GM12878 (cell line): ENCODE results near the gene CCDC6. TPM values are rescaled to one million over a fixed set of nuclear protein-coding genes. Genes with fewer than 3 reads are reported as not detected.

Source experiments
- ATAC-seq: fragments of 200-7000 bp; cut with Tn5 transposase; 3 replicates; pipeline ENCODE4 v1.9.1; 2020; ENCODE audit warnings: mild to moderate bottlenecking, moderate library complexity
- BruUV-seq: library from RNA; stranded (reverse); fragments of 400-500 nt; replicated peaks from 2 replicates; lab custom pipeline; 2021; lab: Mats Ljungman, UMichigan
- CTCF ChIA-PET: fragments of 300-600 bp; sonication (Branson Sonifier 250); formaldehyde crosslinking; extraction: SDS; loops from one replicate; lab custom pipeline; 2021; ENCODE audit warnings: inconsistent platforms; lab: Yijun Ruan, JAX
- POLR2A ChIA-PET: fragments of 350-600 bp; formaldehyde crosslinking; extraction: SDS; loops from one replicate; lab custom pipeline; 2021; ENCODE audit warnings: inconsistent platforms; lab: Charles Lee
- RAD21 ChIA-PET: fragments of 300-600 bp; sonication (Branson Sonifier 250); formaldehyde crosslinking; loops from one replicate; lab custom pipeline; 2023; ENCODE audit warnings: antibody characterized with exemption; ENCODE audit not compliant: unreplicated experiment; lab: Charles Lee
- SMC1A ChIA-PET: fragments of 300-600 bp; sonication (Branson Sonifier 250); formaldehyde crosslinking; loops from one replicate; lab custom pipeline; 2023; ENCODE audit not compliant: unreplicated experiment, uncharacterized antibody; lab: Charles Lee
- DNase-seq: peaks from one replicate; pipeline ENCODE4 v3.0.0-alpha.2; 2011; ENCODE audit warnings: low read depth, low spot score
- FAIRE-seq: peaks from 3 replicates; lab custom pipeline; 2011; peaks lifted over from hg19 to GRCh38; lab: Jason Lieb, UNC
- H2AFZ ChIP-seq: 2 replicates; pipeline ENCODE4 v1.6.0; 2011; ENCODE audit warnings: low read depth, low read length, control low read depth; ENCODE audit not compliant: control insufficient read depth
- H3K27ac ChIP-seq: 2 replicates; pipeline ENCODE4 v1.5.1; 2011; ENCODE audit warnings: control low read depth; ENCODE audit not compliant: control insufficient read depth, insufficient read depth
- H3K27me3 ChIP-seq, 2 experiments: replicated peaks in 1 of 2; 2 replicates each; pipeline versions ENCODE4 v1.6.0 to v1.6.1; 2011; ENCODE audit warnings: low read length in 1 of 2; ENCODE audit not compliant: control insufficient read depth in 2 of 2, insufficient read depth in 2 of 2
- H3K36me3 ChIP-seq, 2 experiments: 2 replicates each; pipeline ENCODE4 v1.5.1; 2011; ENCODE audit warnings: low read length in 1 of 2; ENCODE audit not compliant: control insufficient read depth in 2 of 2, insufficient read depth in 2 of 2
- H3K4me1 ChIP-seq: 2 replicates; pipeline ENCODE4 v1.6.1; 2011; ENCODE audit warnings: mild to moderate bottlenecking, low read length, moderate library complexity, mixed read lengths; ENCODE audit not compliant: control insufficient read depth, insufficient read depth
- H3K4me2 ChIP-seq: 2 replicates; pipeline ENCODE4 v1.6.0; 2011; ENCODE audit warnings: control low read depth; ENCODE audit not compliant: control insufficient read depth, insufficient read depth
- H3K4me3 ChIP-seq: fragments of 200-600 bp; sonication (generic); 2 replicates; pipeline ENCODE4 v1.5.1; 2016
- H3K79me2 ChIP-seq: 2 replicates; pipeline ENCODE4 v1.6.0; 2011; ENCODE audit warnings: low read length; ENCODE audit not compliant: control insufficient read depth, insufficient read depth
- H3K9ac ChIP-seq: 2 replicates; pipeline ENCODE4 v1.8.0; 2011; ENCODE audit warnings: low read length, control low read depth, mixed read lengths; ENCODE audit not compliant: control insufficient read depth, insufficient read depth
- H3K9me3 ChIP-seq: replicated peaks from 3 replicates; pipeline ENCODE4 v1.5.1; 2011; ENCODE audit warnings: mild to moderate bottlenecking, low read length; ENCODE audit not compliant: control insufficient read depth, insufficient read depth
- H4K20me1 ChIP-seq: 2 replicates; pipeline ENCODE4 v1.6.0; 2011; ENCODE audit not compliant: control insufficient read depth, insufficient read depth
- CHD1 ChIP-seq: IDR thresholded peaks from 2 replicates; pipeline ENCODE4 v1.6.1; 2012; ENCODE audit warnings: low read depth, low read length, improper control_type of control experiment
- ETV6 ChIP-seq, 2 experiments: fragments of 450-650 bp in 1 of 2; IDR thresholded peaks in 1 of 2; conservative IDR thresholded peaks in 1 of 2; 2 replicates each; pipeline ENCODE4 v1.6.1; 2014; ENCODE audit warnings: antibody characterized with exemption in 1 of 2, borderline replicate concordance in 1 of 2, low read depth in 1 of 2, mild to moderate bottlenecking in 1 of 2, moderate library complexity in 1 of 2
- FOS ChIP-seq: IDR thresholded peaks from 3 replicates; pipeline ENCODE4 v1.6.1; 2011; ENCODE audit warnings: borderline replicate concordance; ENCODE audit not compliant: insufficient read length; ENCODE audit errors: extremely low read depth
- MTA3 ChIP-seq: IDR thresholded peaks from 2 replicates; pipeline ENCODE4 v1.6.1; 2012; ENCODE audit warnings: low read length, inconsistent platforms, borderline replicate concordance
- NBN ChIP-seq: fragments of 450-650 bp; IDR thresholded peaks from 2 replicates; pipeline ENCODE4 v1.6.1; 2016
- SRF ChIP-seq, 2 experiments: IDR thresholded peaks; 2 replicates each; pipeline ENCODE4 v1.6.1; 2011; ENCODE audit warnings: low read depth in 2 of 2, low read length in 2 of 2, mild to moderate bottlenecking in 1 of 2, moderate library complexity in 1 of 2
- TAF1 ChIP-seq: IDR thresholded peaks from 2 replicates; pipeline ENCODE4 v1.6.1; 2011; ENCODE audit warnings: mild to moderate bottlenecking, low read depth, low read length, borderline replicate concordance
- ZNF274 ChIP-seq: IDR thresholded peaks from one replicate; pipeline ENCODE4 v1.8.0; 2011; ENCODE audit not compliant: insufficient read length, insufficient read depth
- ZNF384 ChIP-seq: IDR thresholded peaks from 2 replicates; pipeline ENCODE4 v1.6.1; 2012; ENCODE audit warnings: low read depth, mild to moderate bottlenecking, low read length, improper control_type of control experiment, borderline replicate concordance
- ZSCAN29 ChIP-seq: fragments of 450-650 bp; IDR thresholded peaks from 2 replicates; pipeline ENCODE4 v1.6.1; 2017; ENCODE audit warnings: mild to moderate bottlenecking, moderate library complexity
- WGBS: methylation state at CpG from one replicate; pipeline ENCODE4 v1.1.6; 2016; ENCODE audit warnings: low lambda C conversion rate; ENCODE audit not compliant: insufficient replicate concordance, insufficient coverage; ENCODE audit errors: missing lambda C conversion rate; 5-methylcytosine and 5-hydroxymethylcytosine counted together
- in situ Hi-C: fragments of 300-500 bp; cut with MboI; formaldehyde crosslinking; loops from 9 replicates; pipeline ENCODE4 v1.14.3; 2018; ENCODE audit warnings: mixed read lengths
- intact Hi-C: fragments of 100-400 bp; cut with micrococcal nuclease; formaldehyde crosslinking; loops from one replicate; pipeline ENCODE4 v1.14.2; 2022; ENCODE audit not compliant: unreplicated experiment
- polyA plus RNA-seq, 11 experiments: library from polyadenylated mRNA; depleted of rRNA in 4 of 11; unstranded in 6 of 11; stranded (reverse) in 5 of 11; fragments of >200 nt; fragmentation: Nextera tagmentation in 4 of 11; fragmentation: Illumina TruSeq in 1 of 11; extraction: Ambion mirVana in 4 of 11; extraction: Trizol in 1 of 11; gene quantifications; 1 replicate in 1 of 11; 2 replicates in 10 of 11; pipeline versions ENCODE4 v1.2.1 to v1.2.3, GENCODE V29; 2011 to 2016; ENCODE audit warnings: inconsistent platforms in 2 of 11, missing spikeins in 2 of 11, low read depth in 1 of 11
- total RNA-seq, 4 experiments: library from RNA; depleted of rRNA in 3 of 4; stranded (reverse); fragments of >200 nt in 3 of 4; fragmentation: Illumina TruSeq in 1 of 4; extraction: Trizol in 1 of 4; gene quantifications; 2 replicates each; pipeline versions ENCODE4 v1.2.1 to v1.2.3, GENCODE V29; 2013 to 2021
- TF ChIP-seq, protein P1 (sequence below): fragments of 150-350 bp; IDR thresholded peaks from 2 replicates; pipeline ENCODE4 v1.6.1; 2016; ENCODE audit warnings: low read depth, low read length

The CCDC6 gene
- total and polyA plus RNA-seq, 10 of the 15 experiments (the other 5 are each of a cell fraction or from before 2014, with no cell fraction given), result 11.8 to 46.2 (median 26.7) TPM

DNA sequence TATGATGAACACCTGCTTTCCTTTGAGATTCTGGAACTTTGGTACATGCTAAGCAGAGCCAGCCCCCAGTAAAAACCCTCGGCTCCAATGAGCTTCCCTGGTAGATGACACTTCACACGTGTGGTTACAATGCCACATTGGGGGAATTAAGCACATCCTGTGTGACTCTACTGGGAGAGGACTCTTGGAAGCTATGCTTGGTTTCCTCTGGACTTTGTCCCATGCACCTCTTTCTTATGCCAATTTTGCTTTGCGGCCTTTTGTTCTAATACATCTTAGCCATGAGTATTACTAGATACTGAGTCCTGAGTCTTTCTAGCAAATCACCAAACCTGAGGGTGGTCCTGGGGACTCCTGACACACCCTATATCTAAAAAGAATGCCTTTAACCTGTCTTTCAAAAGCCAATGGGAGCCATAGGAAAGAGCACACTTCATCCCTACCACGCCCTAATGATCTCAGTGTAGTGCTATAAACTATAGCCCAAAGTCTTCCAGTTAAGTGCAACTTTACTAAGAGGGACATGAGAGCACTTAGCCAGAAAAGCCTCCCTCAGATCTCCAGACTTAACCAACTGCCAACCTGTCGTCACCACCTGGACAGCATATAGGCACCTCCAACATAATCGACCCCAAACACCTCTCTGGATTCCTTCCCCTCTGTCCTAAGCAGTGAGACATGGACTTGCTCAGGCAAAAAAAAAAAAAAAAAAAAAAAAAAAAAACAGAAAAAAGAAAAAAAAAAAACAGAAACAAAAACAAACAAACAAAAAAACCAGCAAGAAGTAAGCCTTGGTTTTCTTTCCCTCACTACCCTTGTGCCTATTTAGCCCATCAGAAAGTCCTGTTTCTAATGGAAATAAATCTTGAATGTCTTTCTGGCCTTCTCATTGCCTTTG lies 37.4 kb downstream of the CCDC6 start:
- ChIA-PET POLR2A (no interaction called here), SMC1A (interaction anchor here (0.8 to 6.7 kb wide), 5 partner anchors 9 to 162 kb away, joined by 3 to 143 read pairs (median 4); partner anchors contain the start of gene CCDC6), CTCF (interaction anchor here (1.3 to 6.8 kb wide), 3 partner anchors 34 to 38 kb away, joined by 5 to 181 read pairs (median 14); partner anchors contain the start of gene CCDC6), RAD21 (interaction anchor here (0.9 to 7.0 kb wide), 3 partner anchors 37 to 163 kb away, joined by 3 to 140 read pairs (median 4); partner anchors contain the start of gene CCDC6)
- DNase-seq, result no peak
- ATAC-seq, result no peak
- no peak overlapping the region for H3K9ac ChIP-seq
- H4K20me1 ChIP-seq, result no peaks in the 10 kb centered on the region; the same call in 1 of the 2 replicates
- in situ Hi-C loops (no loop called here), intact Hi-C loops (no loop called here)
- no TSS peak for BruUV-seq
- no peak overlapping the region for H3K4me3 ChIP-seq
- no peak overlapping the region for H3K27ac ChIP-seq
- 0 out of 2 replicates have a peak, but pooled peaks have one; percentile 10 for TF ChIP-seq ZNF384
- TF ChIP-seq ZNF274, result no peak
- H3K79me2 ChIP-seq, result peaks cover 45% of the 10 kb centered on the region
- peaks cover 10% of the 10 kb centered on the region for H3K4me1 ChIP-seq
- no peaks in the 10 kb centered on the region for H3K9me3 ChIP-seq
- H3K36me3 ChIP-seq, result 0 out of 4 replicates have a peak, but pooled peaks cover 0 to 4% of the 10 kb centered on the region in 2 experiments
- H2AFZ ChIP-seq, result no peak overlapping the region
- no peak overlapping the region for H3K4me2 ChIP-seq
- FAIRE-seq, result no peak
- no peaks in the 10 kb centered on the region for H3K27me3 ChIP-seq
- WGBS, result 93% methylated on average over 6 of the region's 6 CpGs

DNA sequence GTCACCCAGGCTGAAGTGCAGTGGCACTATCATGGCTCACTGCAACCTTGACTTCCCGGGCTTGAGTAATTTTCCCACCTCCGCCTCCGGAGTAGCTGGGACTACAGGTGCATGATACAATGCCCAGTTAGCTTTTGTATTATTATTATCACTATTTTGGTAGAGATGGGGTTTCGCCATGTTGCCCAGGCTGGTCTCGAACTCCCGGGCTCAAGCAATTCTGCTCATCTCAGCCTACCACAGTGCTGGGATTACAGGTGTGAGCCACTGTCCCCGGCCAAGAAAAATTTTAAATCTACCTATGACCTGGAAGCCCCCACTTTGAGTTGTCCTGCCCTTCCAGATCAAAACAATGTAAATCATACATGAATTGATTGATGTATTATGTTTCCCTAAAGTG lies 38.8 kb downstream of the CCDC6 start:
- H3K27ac ChIP-seq, result no peak overlapping the region
- in situ Hi-C loops (no loop called here), intact Hi-C loops (no loop called here)
- peaks cover 40% of the 10 kb centered on the region for H3K79me2 ChIP-seq
- H3K9ac ChIP-seq, result no peak overlapping the region
- H3K4me2 ChIP-seq, result no peak overlapping the region
- 82% methylated on average over 7 of the region's 7 CpGs for WGBS
- no peak overlapping the region for H3K4me3 ChIP-seq
- no peak overlapping the region for H2AFZ ChIP-seq
- DNase-seq (no peak), FAIRE-seq (no peak), ATAC-seq (no peak)
- TF ChIP-seq, protein P1, sequence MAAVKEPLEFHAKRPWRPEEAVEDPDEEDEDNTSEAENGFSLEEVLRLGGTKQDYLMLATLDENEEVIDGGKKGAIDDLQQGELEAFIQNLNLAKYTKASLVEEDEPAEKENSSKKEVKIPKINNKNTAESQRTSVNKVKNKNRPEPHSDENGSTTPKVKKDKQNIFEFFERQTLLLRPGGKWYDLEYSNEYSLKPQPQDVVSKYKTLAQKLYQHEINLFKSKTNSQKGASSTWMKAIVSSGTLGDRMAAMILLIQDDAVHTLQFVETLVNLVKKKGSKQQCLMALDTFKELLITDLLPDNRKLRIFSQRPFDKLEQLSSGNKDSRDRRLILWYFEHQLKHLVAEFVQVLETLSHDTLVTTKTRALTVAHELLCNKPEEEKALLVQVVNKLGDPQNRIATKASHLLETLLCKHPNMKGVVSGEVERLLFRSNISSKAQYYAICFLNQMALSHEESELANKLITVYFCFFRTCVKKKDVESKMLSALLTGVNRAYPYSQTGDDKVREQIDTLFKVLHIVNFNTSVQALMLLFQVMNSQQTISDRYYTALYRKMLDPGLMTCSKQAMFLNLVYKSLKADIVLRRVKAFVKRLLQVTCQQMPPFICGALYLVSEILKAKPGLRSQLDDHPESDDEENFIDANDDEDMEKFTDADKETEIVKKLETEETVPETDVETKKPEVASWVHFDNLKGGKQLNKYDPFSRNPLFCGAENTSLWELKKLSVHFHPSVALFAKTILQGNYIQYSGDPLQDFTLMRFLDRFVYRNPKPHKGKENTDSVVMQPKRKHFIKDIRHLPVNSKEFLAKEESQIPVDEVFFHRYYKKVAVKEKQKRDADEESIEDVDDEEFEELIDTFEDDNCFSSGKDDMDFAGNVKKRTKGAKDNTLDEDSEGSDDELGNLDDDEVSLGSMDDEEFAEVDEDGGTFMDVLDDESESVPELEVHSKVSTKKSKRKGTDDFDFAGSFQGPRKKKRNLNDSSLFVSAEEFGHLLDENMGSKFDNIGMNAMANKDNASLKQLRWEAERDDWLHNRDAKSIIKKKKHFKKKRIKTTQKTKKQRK, result no peak
- TF ChIP-seq SRF (IDR thresholded peaks at IDR 0.05; ENCODE audit: low read depth in 2 of 2, low read length in 2 of 2) (no peak), MTA3 (no peak), ZSCAN29 (no peak), CHD1 (no peak), ETV6 (conservative IDR thresholded peaks at IDR 0.05 in 1 of 2, IDR thresholded peaks at IDR 0.05 in 1 of 2; ENCODE audit: borderline replicate concordance in 1 of 2, low read depth in 1 of 2) (no peak), NBN (no peak), TAF1 (no peak), FOS (no peak)
- H3K27me3 ChIP-seq, result no peaks in the 10 kb centered on the region
- ChIA-PET POLR2A (no interaction called here), RAD21 (interaction anchor here (1.2 to 7.0 kb wide), 2 partner anchors 39 to 44 kb away, joined by 3 to 140 read pairs; partner anchors contain the start of gene CCDC6), SMC1A (interaction anchor here (0.8 to 6.7 kb wide), 5 partner anchors 11 to 164 kb away, joined by 3 to 143 read pairs (median 4); partner anchors contain the start of gene CCDC6), CTCF (interaction anchor here (0.6 to 6.8 kb wide), 5 partner anchors 12 to 1419 kb away, joined by 3 to 181 read pairs (median 3); partner anchors contain the start of gene CCDC6)
- H3K36me3 ChIP-seq, result 0 out of 4 replicates have a peak, but pooled peaks cover 0 to 4% of the 10 kb centered on the region in 2 experiments
- peaks cover 5% of the 10 kb centered on the region; the same call in 1 of the 2 replicates for H3K4me1 ChIP-seq
- no peaks in the 10 kb centered on the region; the same call in 1 of the 2 replicates for H4K20me1 ChIP-seq
- H3K9me3 ChIP-seq, result no peaks in the 10 kb centered on the region
- BruUV-seq, result no TSS peak
